Stimulated activated CD4-positive, alpha-beta T cell treated with anti-CD3 and anti-CD28 coated beads, TNF-alpha, amount 100 ng/mL, for 48 hours (primary cell): ENCODE data around the gene CYB5R3.

Experiments
- DNase-seq, 3 donors: peaks; one replicate each; pipeline ENCODE4 v3.0.0-alpha.2; 2020; ENCODE audit warnings: low read depth in 3 of 3

Gene CYB5R3

DNA sequence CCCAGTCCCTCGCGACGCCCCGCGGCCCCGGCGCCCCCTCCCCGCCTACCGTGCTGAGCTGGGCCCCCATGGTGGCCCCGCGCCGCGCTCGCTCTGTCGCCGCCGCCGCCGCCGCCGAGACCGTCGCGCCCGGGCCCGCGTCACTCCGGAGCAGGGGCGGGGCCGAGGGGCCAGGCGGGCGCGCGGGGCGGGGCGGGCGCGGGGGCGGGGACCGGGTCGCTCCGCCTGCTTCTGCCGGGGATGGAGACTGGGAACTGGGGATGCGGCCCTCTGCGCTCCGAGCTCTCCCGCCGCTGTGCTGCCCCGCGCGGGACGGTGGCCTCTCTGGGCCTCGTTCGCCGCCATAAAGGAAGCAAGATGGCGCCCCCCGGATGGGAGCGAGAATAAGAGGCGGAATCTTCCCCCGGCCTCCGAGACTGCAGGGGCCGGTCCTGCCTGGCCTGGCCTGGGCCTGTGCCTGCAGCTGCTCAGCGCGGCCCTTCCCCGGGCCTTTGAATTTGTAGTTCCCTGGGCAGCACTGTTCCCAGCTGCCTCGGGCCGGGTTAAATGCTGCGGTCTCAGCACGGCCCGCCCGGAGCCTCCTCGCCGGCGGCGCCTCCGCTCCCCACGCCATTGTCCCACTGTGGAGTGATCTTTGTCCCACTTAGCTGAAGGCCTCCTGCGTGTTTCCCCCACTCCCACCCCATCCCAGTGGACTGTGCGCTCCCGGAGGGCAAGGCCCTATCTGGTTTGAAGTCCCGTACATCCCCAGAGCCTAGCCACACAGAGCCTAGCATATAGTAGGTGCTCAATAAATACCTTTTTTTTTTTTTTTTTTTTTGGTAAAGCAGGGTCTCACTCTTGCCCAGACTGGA lies at the start of gene CYB5R3:
Gene CYB5R3, minus strand, starts transcription at position 147 of the 854 bp plus-strand sequence. Its CDS starts 77 bp downstream, at position 70.
- peak; percentile 64 to 82 (median 72) for DNase-seq

DNA sequence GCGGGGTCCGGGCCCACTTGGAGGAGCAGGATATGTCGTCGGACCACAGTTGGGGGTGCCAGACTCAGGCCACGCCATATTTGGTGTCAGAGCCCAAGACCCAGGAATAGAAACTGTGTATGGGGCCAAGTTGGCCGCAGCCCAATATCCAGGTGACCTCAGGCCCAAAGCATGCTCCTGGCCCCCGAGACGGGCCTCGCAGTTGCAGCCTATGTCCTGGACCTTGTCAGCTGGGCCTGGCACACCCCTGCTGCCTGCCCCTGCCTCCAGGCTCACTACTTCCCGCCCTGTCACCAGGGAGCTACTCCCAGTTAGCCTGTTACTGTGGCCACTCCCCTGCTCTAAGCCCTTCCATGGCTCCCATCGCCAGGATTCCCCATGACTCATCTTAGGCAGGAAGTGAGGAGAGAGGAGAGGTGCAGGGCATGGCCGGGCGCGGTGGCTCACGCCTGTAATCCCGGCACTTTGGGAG lies 48.4 kb upstream of the CYB5R3 start:
- DNase-seq: no peak

DNA sequence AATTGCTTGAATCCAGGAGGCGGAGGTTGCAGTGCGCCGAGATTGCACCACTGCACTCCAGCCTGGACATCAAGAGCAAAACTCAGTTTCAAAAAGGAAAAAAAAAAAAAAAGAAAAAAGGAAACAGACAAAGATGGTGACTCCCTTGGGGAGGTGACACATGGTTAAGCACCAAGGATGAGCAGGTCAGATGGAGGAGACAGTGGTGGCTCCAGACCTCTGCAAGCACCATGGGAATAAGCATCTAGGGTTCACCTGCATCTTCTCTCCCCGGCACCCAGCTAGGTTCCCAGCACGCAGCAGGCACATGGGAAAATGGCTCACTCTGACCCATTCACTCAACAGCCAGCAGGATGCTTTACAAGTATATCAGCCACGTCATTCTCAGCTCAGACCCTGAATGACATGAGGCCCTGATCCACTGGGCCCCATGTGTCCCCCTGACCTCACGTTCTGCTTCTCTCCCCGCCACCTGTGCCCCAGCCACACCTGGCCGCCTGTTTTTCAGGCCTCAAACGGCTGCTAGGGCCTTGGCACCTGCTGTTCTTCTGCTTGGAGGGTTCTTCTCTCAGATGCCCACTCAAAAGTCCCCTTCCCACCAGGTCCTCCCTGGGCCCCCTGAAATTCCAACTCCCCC lies 47.3 kb upstream of the CYB5R3 start:
- DNase-seq: no peak

DNA sequence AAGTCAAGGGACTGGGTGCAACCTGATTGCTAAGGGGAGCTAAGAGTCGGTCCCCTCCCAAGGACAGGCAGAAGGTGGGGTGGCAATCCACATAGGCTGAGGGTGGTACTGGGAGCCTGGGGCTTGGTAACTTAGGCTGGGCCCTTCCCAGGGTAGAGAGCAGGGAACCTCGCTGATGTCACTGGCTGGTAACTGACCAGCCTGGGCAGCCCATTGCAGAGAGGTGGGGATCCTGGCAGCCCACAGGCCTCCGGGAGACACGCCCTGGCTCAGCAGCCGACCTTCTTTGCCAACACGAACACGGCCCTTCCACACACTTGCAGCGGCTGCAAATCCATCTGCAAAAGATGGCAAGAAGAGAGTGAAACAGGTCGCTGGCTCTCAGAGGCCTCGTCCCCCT lies 46.1 kb upstream of the CYB5R3 start:
- no peak for DNase-seq

DNA sequence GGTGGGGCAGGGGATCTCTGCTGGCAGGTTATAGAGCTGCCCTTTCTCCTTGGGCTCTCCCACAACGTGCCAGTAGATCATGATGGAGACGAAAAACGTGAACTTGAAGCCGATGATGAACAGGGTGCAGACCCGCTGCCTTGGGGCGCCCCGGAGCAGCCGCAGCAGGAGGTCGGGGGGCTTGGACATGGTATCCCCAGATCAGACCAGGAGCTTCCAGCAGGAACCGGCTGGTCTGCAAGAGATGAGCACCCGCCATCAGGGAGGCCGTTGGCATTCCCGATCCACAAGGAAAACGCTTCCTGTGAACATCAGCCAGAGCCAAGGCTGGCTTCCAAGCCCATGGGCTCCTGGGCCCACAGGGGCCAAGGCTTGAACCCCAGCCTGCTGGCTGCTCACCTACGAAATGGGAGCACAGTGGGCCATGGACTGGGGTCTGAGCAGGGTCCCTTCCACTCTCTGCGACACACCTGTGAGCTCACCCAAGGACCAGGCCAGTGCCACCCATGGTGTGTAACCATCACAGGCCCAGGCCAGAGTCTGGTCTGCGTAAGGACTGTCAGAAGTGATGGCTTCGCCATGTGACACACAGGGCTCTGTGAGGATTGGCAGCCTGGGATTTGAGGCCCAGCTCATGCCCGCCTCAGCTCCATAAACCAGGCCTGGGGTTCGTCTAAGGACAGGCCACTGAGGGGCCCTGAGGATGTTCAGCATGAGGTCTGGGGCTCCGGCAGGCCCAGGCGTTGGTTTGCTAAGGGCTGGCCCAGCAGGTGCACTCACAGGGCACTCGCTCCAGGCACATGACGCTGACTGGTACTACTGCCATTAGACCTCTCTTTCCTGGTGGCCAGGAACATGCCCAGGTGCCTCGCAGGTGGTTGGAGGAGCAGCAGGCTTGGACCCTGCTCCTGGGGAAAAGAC lies 44.8 kb upstream of the CYB5R3 start:
- DNase-seq: no peak

DNA sequence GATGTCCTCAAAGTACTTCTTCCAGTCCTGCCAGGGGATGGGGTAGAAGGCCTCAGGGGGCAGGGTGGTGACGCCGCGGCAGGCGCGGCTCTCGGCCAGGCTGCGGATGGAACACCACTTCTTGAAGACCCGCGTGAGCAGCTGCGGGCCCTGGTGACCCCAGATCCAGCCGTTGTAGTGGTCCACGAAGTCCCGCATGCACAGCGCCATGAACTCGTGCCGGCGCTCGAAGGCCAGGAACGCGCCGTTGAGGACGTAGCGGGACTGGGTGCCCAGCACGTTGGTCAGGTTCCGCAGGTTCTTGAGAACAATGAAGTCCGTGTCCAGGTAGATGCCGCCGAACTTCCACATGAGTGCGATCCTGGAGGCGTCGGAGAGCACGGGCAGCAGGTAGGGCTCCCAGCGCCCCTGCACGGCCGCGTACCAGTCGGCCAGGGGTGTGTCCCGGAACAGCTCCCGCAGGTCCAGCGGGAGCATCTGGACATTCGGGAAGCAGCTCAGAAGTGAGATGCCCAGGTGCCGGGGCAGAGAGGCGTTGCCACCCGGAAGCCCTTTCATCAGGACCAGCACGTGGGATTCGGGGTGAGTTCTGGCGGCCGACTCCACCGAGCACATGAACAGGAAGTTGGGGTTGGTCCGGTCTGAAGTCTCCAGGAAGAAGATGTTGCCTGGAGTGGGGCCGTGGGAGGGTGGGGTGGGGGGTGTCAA lies 44.0 kb upstream of the CYB5R3 start:
- DNase-seq: no peak

DNA sequence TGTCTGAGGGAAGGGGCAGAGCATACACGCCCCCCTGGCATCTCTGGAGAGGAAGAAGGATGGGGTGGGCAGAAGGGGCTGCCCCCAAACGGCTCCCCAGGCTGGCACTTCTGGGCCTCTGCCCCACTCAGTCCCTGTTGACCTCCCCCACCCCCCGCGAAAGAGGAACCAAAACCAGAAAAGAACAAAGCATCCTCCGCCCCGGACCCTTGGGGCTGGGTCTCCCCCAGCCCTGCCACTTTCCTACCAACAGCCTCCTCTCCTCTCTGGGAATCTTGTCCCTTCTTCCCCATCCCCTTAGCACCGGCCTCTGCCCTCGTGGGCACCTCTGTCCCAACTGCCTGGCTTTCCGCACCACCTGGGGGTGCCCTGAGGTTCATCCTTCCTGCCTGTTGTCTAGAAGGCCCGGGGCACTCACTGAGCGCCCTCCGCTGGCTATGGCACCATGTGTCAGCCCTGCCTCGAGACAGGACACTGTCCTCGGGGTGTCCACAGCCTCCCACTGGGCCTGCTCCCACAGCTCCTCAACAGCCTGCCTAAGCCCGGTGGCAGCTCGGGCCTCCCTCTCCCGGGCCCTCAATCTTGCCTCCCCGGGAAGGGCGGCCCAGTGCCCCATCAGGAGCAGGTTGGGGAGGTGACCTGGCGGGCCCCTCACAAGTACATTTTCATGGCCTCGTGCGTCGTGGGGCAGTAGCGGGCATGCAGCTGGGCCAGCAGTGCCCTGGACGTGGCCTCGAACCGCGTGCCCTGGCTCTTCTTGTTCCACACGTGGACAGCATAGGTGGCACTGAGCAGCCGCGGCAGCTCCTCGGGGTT lies 43.3 kb upstream of the CYB5R3 start:
- DNase-seq: no peak

DNA sequence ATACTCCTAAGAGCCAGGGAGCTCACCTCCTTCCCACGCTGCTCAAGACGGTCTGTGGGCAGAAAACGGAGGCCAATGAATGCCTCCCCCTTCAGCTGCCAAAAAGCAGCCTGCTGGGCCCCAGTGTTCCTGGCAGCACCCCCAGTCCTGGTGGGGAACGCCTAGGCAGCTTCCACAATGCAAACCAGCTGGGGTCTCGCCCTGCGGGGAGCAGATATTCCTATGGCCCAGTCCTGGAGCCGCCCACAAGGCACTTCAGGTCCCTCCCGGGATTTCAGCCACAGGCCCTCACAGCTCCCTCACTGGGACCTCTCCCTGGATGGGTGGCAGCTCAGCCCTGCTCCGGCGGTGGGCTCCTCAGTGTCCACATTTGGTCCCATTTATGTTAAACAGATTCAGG lies 42.2 kb upstream of the CYB5R3 start:
- DNase-seq: no peak

DNA sequence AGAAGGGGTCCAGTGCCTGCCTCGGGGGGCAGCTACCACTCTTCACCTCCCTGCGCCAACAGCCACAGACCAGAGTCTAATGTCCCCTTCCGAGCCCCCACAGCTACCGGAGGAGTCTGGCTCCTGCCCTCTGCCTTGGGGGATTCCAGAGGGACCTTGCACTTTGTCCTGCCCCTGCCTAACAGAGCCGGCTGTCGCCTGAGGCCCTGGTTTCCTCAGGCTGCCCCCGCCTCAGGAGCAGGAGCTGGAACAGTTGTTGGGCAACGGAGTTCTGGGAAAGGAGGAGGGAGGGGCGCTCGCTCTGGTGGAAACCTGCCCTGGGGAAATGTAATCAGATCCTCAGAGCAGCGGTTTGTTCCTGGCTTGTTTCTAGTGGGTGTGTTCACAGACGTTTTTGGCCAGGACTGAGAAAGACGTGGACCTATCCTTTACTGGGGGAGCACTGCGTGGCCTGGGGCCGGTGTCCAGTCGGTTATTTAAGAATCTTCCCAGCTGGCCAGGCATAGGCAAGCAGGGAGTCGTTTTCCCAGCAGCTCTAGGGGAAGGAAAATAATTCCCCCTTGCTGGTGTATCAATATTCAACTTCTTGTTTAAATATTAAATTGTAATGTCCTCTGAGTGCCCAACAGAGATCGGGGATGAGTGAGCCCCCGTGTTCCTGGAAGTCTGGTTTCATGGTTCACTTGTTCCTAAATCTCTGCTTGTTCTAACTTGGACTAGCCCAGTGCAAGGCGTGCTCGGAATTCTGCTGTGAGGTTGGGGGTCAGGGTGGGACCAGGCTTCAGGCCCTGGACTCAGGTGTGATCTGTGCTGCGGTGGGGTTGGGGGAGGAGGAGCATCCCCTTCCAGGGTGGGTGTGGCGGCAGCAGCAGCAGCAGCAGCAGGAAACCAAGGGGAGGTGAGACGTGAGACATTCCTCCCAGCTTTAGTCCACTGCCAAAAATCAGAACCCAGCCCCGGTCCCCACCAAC lies 39.3 kb upstream of the CYB5R3 start:
- DNase-seq: no peak

DNA sequence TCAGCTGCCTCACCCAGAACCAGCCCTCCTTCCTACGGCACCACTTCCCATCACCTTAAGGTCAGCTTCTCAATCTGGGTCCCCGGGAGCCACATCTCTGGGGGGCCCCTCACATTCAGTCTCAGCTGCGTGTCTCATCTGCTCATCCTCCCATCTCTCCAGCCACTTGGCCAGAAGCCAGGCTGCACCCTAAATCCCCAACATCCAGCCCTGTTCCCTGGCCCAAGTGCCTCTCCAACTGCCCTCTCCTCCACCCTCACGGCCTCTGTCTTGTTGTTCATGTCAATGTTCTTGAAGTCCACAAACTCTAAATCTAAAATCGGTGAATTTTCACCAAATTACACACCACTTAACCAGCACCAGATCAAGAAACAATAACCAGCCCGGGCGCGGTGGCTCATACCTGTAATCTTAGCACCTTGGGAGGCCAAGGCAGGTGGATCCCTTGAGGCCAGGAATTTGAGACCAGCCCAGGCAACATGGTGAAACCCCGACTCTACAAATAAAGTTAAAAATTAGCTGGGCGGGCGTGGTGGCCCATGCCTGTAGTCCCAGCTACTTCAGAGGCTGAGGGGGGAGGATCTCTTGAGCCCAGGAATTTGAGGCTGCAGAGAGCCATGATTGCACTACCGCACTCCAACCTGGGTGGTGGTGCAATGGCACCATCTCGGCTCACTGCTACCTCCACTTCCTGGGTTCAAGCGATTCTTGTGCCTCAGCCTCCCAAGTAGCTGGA lies 37.7 kb upstream of the CYB5R3 start:
- DNase-seq: no peak

DNA sequence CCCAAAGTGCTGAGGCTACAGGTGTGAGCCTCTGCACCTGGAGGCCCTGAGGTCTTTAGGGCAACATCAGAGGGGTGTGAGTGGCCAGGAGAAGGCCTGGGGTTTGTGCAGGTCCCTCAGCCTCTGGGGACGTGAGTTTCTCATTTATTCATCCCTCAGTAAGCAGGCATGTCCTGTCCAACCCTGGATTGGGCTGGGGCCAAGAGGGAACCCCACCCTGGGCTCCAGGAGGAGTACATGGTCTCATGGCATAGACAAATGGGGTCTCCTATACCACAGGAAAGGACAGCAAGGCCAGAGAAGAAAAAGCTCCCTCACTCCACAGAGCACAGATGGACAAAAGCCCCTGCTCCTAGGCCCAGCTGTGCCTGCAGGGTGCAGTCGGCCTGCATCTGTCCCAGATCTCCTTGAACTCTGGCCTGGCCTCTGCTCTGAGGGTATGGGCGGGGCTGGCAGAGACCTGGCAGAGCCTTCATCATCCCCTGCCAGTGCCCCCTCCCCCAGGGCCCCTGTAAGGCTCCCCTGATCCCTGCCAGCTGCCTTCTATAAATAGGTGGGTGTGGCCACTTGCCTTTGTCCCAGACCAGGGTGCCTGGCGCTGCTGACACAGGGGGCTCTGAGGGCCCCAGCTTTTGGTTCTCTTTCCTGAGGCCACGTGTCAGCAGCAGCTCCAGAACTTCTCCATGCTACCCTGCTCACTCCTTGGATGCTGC lies 36.9 kb upstream of the CYB5R3 start:
- DNase-seq: no peak

DNA sequence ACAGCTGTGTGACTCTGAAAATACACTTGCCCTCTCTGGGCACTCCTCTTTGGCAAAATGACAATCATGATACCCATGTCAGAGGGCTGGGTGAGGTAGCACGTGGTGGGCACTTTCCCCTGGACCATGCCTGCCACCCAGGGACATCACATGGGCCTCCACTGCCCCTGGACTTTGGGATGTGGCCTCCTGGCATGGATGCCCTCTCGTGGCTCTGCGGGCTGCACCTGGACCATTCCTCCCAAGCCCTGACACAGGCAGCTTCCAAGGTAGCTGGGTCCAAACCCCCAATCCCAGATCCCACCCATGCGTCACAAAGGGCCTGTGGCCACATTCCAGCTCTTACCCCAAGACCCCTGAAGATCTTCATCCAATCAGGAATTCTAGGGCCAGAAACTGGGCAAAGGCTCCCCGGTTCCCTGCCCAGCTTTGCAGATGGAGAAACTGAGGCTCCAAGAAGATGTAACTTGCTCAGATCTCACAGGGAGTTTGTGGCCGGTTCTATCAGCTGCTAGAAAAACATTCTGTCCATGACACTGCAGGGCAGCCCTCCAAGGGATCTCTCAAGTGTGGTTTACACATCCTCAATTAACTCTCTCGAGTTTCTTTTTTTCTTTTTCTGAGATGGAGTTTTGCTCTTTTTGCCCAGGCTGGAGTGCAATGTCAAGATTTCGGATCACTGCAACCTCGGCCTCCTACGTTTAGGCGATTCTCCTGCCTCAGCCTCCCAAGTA lies 35.4 kb upstream of the CYB5R3 start:
- DNase-seq: no peak

DNA sequence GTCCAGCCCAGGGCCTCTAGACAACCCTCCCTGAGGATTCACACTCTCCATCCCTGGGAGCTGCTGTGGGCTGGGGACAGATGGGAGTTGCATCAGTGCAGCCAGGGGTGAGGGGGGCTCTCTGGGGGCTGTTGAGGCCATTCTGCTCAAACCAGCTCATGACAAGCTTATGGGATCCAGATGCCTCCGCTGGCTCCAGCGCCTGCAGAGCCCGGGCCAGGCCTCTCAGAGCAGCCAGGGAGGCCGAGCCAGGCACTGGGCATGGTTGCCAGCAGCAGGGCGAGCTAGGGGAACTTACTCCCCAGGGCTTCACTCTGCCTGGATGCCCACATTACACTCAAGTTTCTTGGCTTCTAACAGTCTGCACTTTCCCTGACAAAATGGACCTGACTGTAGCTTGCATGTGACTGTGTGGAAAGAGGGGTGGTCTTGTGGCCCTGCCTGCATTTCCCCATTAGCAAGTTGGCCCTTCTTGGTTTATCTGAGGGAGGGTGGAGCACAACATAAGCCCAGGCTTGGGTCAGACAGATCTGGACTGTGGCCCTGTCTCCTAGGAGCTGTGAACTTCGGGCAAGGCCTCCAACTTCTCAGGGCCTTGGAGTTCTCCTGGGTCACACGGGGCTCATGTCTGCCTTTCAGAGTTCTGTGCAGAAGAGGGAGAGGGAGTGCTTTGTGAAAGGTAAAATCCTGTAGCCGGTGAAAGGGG lies 34.5 kb upstream of the CYB5R3 start:
- DNase-seq: no peak

DNA sequence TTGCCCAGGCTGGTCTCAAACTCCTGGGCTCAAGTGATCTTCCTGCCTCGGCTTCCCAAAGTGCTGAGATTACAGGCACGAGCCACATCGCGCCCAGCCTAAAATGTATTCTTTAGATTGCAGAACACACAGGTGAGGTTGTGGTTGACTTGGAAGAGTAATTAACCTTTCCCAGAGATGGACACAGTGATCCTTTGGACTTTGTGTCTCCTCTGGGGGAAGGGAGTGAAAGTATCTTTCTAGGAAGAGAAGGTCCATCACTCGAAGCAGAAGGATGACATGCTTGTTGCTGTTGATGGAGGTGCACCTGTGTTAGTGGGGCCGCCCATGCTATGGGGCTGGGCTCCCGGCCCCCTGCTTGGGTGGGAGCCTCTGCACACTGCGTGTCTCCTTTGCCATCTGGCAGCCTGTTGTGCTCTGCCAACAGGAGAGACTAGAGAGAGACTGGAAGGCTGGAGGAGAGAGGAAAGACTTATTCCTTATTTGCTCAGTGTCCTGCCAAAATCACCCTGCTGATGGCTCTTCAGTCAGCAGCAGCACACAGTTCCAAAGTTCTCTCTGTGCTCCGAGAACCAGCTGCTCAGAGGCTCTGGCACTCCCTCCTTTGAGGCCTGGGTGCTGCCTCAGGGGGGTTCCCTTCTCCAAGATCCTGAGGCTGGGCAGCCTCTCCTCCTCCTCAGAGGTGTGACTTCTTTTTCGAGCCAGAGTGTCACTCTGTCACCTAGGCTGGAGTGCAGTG lies 33.1 kb upstream of the CYB5R3 start:
- DNase-seq: no peak

DNA sequence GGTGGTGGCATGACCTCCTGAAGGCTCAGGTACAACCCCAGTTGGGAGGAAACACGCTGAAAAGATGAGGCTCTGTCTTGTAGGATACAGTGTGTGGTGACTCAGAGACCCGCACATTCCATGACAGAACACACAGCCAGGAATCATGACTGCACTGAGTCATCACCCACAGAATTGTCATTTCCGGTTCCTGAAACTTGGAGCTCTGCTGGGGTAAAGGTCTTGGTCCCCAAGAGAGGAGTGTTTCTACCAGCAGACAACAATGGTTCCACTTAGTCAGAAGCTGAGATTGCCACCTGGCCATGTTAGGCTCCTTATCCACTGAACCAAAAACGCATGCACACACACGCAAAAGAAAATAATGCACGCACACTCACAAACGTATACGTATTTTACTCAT lies 31.5 kb upstream of the CYB5R3 start:
- no peak for DNase-seq

DNA sequence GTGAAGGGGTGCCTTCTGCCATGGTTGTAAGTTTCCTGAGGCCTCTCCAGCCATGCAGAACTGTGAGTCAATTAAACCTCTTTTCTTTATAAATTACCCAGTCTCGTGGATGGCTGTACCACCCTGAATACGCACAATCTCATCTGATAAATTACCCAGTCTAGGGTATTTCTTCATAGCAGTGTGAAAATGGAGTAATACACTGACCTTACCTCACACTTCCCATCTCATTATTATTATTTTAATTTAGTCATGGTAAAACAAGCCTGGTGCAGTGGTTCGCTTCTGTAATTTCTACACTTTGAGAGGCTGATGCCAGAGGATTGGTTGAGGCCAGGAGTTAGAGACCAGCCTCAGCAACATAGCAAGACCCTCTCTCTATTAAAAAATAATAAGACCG lies 30.5 kb upstream of the CYB5R3 start:
- DNase-seq: no peak
